DMS153 treated with DMSO at 0.1 percent for 48 hours (cell line): ENCODE results near the gene MTG2.
A peak's percentile ranks its signal among the peaks of the same experiment; 100 is the strongest.

Source experiments
- DNase-seq: peaks from one replicate; lab custom pipeline; 2025; ENCODE audit not compliant: unreplicated experiment; lab: John Stamatoyannopoulos, UW

The MTG2 gene, protein sequence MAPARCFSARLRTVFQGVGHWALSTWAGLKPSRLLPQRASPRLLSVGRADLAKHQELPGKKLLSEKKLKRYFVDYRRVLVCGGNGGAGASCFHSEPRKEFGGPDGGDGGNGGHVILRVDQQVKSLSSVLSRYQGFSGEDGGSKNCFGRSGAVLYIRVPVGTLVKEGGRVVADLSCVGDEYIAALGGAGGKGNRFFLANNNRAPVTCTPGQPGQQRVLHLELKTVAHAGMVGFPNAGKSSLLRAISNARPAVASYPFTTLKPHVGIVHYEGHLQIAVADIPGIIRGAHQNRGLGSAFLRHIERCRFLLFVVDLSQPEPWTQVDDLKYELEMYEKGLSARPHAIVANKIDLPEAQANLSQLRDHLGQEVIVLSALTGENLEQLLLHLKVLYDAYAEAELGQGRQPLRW

DNA sequence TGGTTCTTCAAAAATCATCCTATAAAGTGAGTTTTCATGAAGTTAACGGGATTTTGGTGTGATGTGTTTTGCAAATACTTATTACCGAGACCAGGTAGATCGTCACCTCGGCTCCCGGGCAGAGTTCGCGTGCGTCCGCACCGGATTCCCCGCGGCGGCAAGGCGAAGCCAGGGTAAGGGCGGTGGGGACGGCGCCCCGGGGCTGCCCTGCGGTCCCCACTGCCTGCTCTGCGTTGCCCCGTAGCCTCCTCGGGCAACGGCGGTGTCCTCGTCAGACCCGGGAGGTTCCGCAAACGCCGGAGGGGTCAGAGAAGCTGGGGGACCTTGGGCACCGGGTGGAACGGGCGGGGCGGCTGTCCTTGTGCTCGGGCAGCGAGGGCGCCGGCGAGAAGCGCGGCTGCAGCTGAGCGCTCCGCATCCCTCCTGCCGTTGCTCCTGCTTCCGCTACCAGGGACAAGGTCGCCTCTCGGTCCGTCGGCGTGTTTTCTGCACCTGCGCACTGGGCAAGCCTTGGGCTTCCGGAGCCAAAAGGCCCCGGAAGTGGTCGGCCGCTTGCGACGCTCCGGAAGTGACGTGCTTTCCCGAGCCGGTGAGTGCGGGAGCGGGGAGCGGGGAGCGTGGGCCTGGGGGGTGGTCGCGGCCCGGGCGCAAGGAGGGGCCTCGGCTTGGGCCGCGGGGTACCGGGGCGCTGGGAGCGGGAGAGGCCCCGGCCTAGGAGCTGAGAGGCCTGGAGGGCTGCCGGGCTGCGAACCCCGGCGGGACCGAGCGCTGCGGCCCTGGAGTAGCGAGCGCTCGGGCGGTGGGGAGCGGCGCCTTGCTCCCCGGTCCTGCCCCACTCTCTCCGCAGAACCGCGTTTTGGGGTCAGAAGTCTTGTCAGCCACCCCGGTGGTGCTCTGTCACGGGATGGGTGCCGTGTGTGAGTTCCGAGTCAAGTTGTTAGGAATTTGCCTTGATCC is at the start of gene MTG2:
Gene MTG2 (plus strand): TSS at position 560 of the 957 bp plus-strand sequence. CDS start 10,393 bp downstream, outside the sequence.
- DNase-seq = peak; percentile 93

GRCh38 chr20:62133051-62133845 is 49.6 kb upstream of the MTG2 start:
- no peak for DNase-seq

GRCh38 chr20:62133864-62134263 is 49.0 kb upstream of the MTG2 start:
- no peak for DNase-seq

DNA sequence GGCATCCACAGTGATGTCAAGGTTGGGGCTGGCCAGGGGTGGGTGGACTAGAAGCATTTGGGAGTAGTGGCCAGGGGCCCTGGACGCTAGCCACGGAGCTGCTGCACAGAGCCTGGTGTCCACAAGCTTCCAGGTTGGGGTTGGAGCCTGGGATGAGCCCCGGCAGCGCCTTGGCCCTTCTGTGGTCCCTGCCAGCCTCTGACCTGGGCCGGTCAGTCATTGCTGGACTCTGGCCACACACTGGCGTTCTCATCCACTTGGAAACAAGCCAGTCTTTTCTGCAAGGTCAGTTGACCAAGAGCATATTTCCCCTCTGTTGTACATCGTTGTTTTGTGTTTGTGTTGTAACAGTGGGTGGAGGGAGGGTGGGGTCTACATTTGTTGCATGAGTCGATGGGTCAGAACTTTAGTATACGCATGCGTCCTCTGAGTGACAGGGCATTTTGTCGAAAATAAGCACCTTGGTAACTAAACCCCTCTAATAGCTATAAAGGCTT is 48.0 kb upstream of the MTG2 start:
- DNase-seq = no peak

- no peak for DNase-seq
Observed at GRCh38 chr20:62135573-62136266, 47.1 kb upstream of the MTG2 start.

DNA sequence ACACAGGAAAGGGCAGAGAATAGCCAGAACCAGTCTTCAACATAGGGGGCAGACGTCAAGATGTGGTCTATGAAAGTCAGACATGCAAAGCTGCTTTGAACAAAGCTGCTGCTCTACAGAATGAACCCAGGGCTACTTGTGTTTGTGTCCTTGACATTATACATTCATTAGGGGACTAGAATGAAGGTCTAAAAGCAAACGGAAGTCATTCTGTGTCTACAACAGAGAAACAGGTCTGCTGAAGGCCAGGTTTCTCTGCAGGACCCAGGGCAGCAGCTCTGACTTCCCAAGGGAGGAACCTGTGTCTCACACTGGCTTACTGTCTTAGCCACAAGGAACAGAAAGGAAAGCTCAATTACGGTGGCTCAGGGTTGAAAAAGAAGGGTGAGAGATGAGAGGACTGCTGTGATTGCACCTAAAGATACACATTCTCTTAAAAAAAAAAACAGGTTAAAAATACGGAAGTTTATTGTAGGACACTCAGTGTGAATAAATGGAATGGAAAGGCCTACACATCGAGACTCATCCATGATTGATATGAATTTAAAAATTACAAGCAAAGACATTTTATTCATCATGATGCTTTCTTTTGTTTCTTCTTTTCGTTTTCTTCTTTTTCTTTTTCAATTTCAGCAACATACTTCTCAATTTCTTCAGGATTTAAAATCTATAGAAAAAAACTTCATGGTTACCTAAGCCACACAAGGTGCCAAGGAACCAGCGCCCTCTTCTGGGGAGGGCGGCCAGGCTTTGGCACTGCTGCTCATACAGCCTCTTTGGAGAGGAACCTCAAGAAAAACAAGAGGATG is 46.3 kb upstream of the MTG2 start:
- peak; percentile 4 for DNase-seq

DNA sequence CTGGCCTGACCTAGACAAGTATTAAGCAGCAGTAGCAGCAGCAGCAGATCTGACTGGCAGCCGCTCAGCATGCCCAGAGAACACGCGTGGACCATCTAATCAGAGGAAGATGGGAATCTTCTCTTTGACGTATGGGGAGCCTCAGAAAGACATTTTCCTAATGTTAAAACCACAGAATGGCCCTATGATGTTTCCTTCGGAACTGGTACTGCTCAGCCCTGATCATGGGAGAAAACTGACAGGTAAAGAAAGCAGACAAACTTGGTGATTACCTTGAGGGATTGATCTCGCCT is 45.8 kb upstream of the MTG2 start:
- no peak for DNase-seq

GRCh38 chr20:62137478-62138203 is 45.2 kb upstream of the MTG2 start:
- no peak for DNase-seq

DNA sequence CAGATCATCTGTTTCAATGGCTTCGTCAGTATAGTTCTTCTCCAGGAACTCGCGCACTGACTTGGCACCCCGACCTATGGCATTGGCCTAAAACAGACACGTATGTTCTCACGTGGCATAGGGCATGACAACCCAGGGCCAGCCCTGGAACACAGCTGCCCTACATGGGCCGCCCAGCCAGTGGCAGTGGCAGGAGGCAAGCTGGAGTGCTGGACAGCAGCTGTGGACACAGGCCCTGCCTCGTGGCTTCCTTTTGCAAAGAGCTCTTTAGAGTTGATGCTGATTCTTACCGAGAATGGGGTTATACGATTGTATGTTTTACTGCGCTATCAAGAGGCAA is 44.7 kb upstream of the MTG2 start:
- no peak for DNase-seq

DNA sequence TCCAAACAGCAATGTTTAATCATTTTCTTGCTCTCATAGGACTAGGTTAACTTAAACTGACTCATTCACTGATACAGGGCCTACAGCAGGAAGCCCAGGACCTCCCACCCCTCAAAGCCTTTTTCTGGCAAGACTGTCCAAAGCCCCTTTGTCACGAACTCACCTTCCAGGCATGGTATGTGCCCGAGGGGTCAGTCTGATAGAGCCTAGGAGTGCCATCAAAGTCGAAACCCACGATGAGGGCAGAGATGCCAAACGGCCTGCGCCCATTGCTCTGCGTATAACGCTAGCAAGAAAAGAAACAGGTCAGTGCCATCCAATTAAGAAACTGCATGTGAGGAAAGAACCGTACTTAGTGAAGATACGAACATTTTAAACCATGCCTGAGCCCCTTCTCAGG is 43.9 kb upstream of the MTG2 start:
- no peak for DNase-seq

GRCh38 chr20:62139636-62140035 is 43.2 kb upstream of the MTG2 start:
- no peak for DNase-seq

- no peak for DNase-seq
Observed at GRCh38 chr20:62141043-62141396, 41.8 kb upstream of the MTG2 start.

- no peak for DNase-seq
Observed at GRCh38 chr20:62141397-62142251, 41.2 kb upstream of the MTG2 start.

DNA sequence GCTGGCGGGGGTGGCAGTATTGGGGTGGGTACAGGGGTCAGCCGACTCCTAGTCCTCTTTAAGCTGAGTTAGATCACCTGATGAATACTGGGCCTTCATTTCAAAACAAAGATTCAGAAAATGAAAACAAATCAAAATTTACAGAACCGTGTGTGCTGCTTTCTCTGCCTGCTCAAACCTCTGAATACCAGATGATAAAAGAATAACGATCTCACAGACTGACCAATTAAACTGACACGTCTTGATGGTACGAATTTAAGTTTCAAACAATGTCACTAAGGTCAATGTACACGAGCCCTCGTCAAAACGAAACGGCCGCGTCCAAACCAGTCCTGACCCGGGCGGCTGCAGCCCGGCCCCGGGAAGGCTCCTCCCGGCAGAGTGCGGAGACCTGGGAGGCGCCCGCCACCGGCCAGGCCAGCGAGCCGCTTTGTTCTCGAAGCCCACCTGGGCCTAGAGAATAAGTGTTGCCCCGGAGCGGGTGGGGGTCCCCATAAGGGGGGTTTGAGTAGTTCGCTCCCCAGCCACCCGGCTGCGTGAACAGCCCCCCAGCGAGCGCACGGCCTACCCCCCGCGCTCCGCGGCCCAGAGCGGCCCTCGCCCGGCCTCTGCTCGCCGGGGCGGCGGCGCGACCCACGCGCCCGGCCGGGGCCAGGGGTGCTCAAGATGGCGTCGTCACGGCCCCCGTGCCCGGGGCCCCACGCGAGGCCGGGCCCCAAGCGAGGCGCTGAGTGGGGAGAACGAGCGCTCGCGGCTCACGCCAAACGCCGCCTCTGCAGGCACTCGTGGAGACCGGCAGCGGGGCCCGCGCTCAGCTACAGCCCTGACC is 40.4 kb upstream of the MTG2 start:
- no peak for DNase-seq

GRCh38 chr20:62143081-62143956 is 39.5 kb upstream of the MTG2 start, which contains the start of the genes PSMA7 and SS18L1:
TSS of gene PSMA7 (minus strand) at chr20:62143394. CDS start at chr20:62143303, 91 bp downstream.
TSS of gene SS18L1 (plus strand) at chr20:62143769. CDS start at chr20:62143821, 52 bp downstream.
- peak; percentile 65 for DNase-seq
